ENCODE results near the gene CTIF. TPM values are rescaled to one million over a fixed set of nuclear protein-coding genes. Genes with fewer than 3 reads are reported as not detected.

CTIF gene
- polyA plus RNA-seq, 3 donors, result 0.38 to 8.7 (median 1.2) TPM

DNA sequence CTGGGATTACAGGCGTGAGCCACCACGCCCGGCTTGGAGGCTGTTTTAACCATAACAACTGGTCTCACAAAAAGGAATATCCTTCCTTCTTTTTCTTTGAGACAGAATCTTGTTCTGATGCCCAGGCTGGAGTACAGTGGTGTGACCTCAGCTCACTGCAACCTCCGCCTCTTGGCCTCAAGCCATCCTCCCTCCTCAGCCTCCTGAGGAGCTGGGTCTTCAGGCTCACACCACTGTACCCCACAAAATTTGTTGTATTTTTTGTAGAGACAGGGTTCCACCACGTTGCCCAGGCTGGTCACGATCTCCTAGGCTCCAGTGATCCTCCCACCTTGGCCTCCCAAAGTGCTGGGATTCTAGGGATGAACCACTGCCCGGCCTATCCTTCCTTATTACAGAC is 21.7 kb downstream of the CTIF start:
- intact Hi-C loops (cut with micrococcal nuclease), result no loop called here
- Histone ChIP-seq H3K27ac (ENCODE audit: low read depth in 1 of 2, low read length in 2 of 2) (no peak overlapping the region), H3K9ac (ENCODE audit: insufficient read depth, low read length, poor library complexity, severe bottlenecking) (no peak overlapping the region), H3K4me2 (replicated peaks; ENCODE audit: extremely low read depth, low read length, poor library complexity, severe bottlenecking) (no peak overlapping the region), H3K36me3 (replicated peaks in 1 of 2; ENCODE audit: control insufficient read depth in 1 of 2, insufficient read depth in 2 of 2, low read length in 2 of 2) (peaks cover 0 to 12% of the 10 kb centered on the region in 2 donors), H4K20me1 (ENCODE audit: insufficient read depth, low read length) (peaks cover 17% of the 10 kb centered on the region), H3K27me3 (ENCODE audit: control insufficient read depth in 2 of 2, insufficient read depth in 2 of 2, low read length in 2 of 2) (no peaks in the 10 kb centered on the region), H3K4me3 (replicated peaks in 1 of 3; ENCODE audit: low read depth in 2 of 3, low read length in 3 of 3) (no peak overlapping the region), H3K9me3 (replicated peaks in 1 of 2; ENCODE audit: control insufficient read depth in 1 of 2, insufficient read depth in 1 of 2, low read length in 2 of 2) (peaks cover 4 to 5% of the 10 kb centered on the region in 2 donors), H3K79me2 (ENCODE audit: insufficient read depth, low read length) (no peaks in the 10 kb centered on the region), H3K4me1 (ENCODE audit: control insufficient read depth in 1 of 2, insufficient read depth in 2 of 2, low read length in 2 of 2) (peaks cover 0 to 7% of the 10 kb centered on the region in 2 donors), H2AFZ (ENCODE audit: insufficient read depth, low read depth, low read length, poor library complexity, severe bottlenecking) (no peak overlapping the region)
- 94% methylated on average over 5 of the region's 7 CpGs for WGBS (ENCODE audit: insufficient coverage)
- TF ChIP-seq, protein P1, sequence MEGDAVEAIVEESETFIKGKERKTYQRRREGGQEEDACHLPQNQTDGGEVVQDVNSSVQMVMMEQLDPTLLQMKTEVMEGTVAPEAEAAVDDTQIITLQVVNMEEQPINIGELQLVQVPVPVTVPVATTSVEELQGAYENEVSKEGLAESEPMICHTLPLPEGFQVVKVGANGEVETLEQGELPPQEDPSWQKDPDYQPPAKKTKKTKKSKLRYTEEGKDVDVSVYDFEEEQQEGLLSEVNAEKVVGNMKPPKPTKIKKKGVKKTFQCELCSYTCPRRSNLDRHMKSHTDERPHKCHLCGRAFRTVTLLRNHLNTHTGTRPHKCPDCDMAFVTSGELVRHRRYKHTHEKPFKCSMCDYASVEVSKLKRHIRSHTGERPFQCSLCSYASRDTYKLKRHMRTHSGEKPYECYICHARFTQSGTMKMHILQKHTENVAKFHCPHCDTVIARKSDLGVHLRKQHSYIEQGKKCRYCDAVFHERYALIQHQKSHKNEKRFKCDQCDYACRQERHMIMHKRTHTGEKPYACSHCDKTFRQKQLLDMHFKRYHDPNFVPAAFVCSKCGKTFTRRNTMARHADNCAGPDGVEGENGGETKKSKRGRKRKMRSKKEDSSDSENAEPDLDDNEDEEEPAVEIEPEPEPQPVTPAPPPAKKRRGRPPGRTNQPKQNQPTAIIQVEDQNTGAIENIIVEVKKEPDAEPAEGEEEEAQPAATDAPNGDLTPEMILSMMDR (IDR thresholded peaks at IDR 0.05), result no peak
- peaks cover 0 to 2% (median 0%) of the 10 kb centered on the region in 3 donors for H3K27me3 Mint-ChIP-seq (ENCODE audit: low read depth in 3 of 3)
- peaks cover 3 to 11% (median 7%) of the 10 kb centered on the region in 7 donors for H3K9me3 Mint-ChIP-seq
- peaks cover 9 to 13% of the 10 kb centered on the region in 2 donors for H3K36me3 Mint-ChIP-seq
- DNase-seq, result no peak
- H3K4me3 Mint-ChIP-seq, result no peak overlapping the region
- peaks cover 15% of the 10 kb centered on the region for H3K4me1 Mint-ChIP-seq
- no peak overlapping the region for H3K27ac Mint-ChIP-seq

- DNase-seq, result no peak
- H3K27me3 ChIP-seq (ENCODE audit: control insufficient read depth in 2 of 2, insufficient read depth in 2 of 2, low read length in 2 of 2), result no peaks in the 10 kb centered on the region
- Mint-ChIP-seq H3K4me3 (no peak overlapping the region), H3K9me3 (peaks cover 6 to 11% (median 7%) of the 10 kb centered on the region in 7 donors), H3K27me3 (ENCODE audit: low read depth in 3 of 3) (peaks cover 0 to 2% (median 0%) of the 10 kb centered on the region in 3 donors), H3K4me1 (peaks cover 19% of the 10 kb centered on the region), H3K27ac (no peak overlapping the region), H3K36me3 (peaks cover 3 to 6% of the 10 kb centered on the region in 2 donors)
- TF ChIP-seq, protein P1 (IDR thresholded peaks at IDR 0.05), result no peak
- peaks cover 0 to 13% of the 10 kb centered on the region in 2 donors for H3K4me1 ChIP-seq (ENCODE audit: control insufficient read depth in 1 of 2, insufficient read depth in 2 of 2, low read length in 2 of 2)
- peaks cover 29% of the 10 kb centered on the region for H4K20me1 ChIP-seq (ENCODE audit: insufficient read depth, low read length)
- H3K27ac ChIP-seq (ENCODE audit: low read depth in 1 of 2, low read length in 2 of 2), result no peak overlapping the region
- no peak overlapping the region for H3K4me3 ChIP-seq (replicated peaks in 1 of 3; ENCODE audit: low read depth in 2 of 3, low read length in 3 of 3)
- H3K36me3 ChIP-seq (replicated peaks in 1 of 2; ENCODE audit: control insufficient read depth in 1 of 2, insufficient read depth in 2 of 2, low read length in 2 of 2), result peaks cover 0 to 4% of the 10 kb centered on the region in 2 donors
- peaks cover 4 to 5% of the 10 kb centered on the region in 2 donors for H3K9me3 ChIP-seq (replicated peaks in 1 of 2; ENCODE audit: control insufficient read depth in 1 of 2, insufficient read depth in 1 of 2, low read length in 2 of 2)
- no peaks in the 10 kb centered on the region for H3K79me2 ChIP-seq (ENCODE audit: insufficient read depth, low read length)
- H2AFZ ChIP-seq (ENCODE audit: insufficient read depth, low read depth, low read length, poor library complexity, severe bottlenecking), result no peak overlapping the region
- intact Hi-C loops (cut with micrococcal nuclease), result no loop called here
- no peak overlapping the region for H3K4me2 ChIP-seq (replicated peaks; ENCODE audit: extremely low read depth, low read length, poor library complexity, severe bottlenecking)
- H3K9ac ChIP-seq (ENCODE audit: insufficient read depth, low read length, poor library complexity, severe bottlenecking), result no peak overlapping the region
Measured at GRCh38 chr18:48562075-48562474, 23.2 kb downstream of the CTIF start.
